Ovary (tissue), 9 donors: ENCODE measurements around the gene PROM2. TPM values are rescaled to one million over a fixed set of nuclear protein-coding genes. Genes with fewer than 3 reads are reported as not detected.

ENCODE experiments used
- DNase-seq, 5 donors: peaks; one replicate each; pipeline ENCODE4 v3.0.0-alpha.2; 2019 to 2020
- H3K27ac ChIP-seq, 2 donors: fragments of 200-600 bp; one replicate each; pipeline versions ENCODE4 v1.5.1 to v1.8.0; 2019 to 2022
- H3K27me3 ChIP-seq: fragments of 200-600 bp; one replicate; pipeline ENCODE4 v1.8.0; 2022
- H3K36me3 ChIP-seq: fragments of 200-600 bp; sonication (generic); one replicate; pipeline ENCODE4 v1.5.1; 2019
- H3K4me1 ChIP-seq: one replicate; pipeline ENCODE4 v1.8.1; 2013; ENCODE audit warnings: mild to moderate bottlenecking, moderate library complexity; ENCODE audit not compliant: insufficient read depth
- H3K4me3 ChIP-seq: fragments of 200-600 bp; sonication (generic); one replicate; pipeline ENCODE4 v1.5.1; 2017
- H3K9me3 ChIP-seq, 2 donors: fragments of 200-600 bp in 1 of 2; sonication (generic) in 1 of 2; one replicate each; pipeline versions ENCODE4 v1.5.1 to v1.8.1; 2013 to 2019; ENCODE audit warnings: mild to moderate bottlenecking in 1 of 2, moderate library complexity in 1 of 2
- EP300 ChIP-seq: sonication (generic); formaldehyde crosslinking; IDR thresholded peaks from one replicate; pipeline ENCODE4 v1.6.1; 2017; ENCODE audit warnings: antibody characterized with exemption
- POLR2A ChIP-seq: fragments of 450-650 bp; IDR thresholded peaks from one replicate; pipeline ENCODE4 v1.6.1; 2017; ENCODE audit warnings: antibody characterized with exemption, mild to moderate bottlenecking, moderate library complexity
- WGBS, 3 donors: extraction: QIAGEN DNeasy Blood & Tissue Kit in 1 of 3; methylation state at CpG; one replicate each; pipeline versions ENCODE4 v1.1.5 to v1.1.7; 2013 to 2017; 5-methylcytosine and 5-hydroxymethylcytosine counted together
- intact Hi-C, 4 donors: fragments of 100-400 bp; cut with DNase I; formaldehyde crosslinking; loops; one replicate each; pipeline versions ENCODE4 v1.11.0 to v1.15.1; 2022 to 2023
- polyA plus RNA-seq, 2 donors: library from polyadenylated mRNA; stranded (reverse); fragments of 200-250 nt in 1 of 2; fragments of 350-450 nt in 1 of 2; fragmentation: Illumina TruSeq in 1 of 2; extraction: RNeasy Lipid Tissue Mini Kit (QIAGEN cat#74804) in 1 of 2; gene quantifications; one replicate each; pipeline ENCODE4 v1.2.3, GENCODE V29; 2013 to 2014
- total RNA-seq, 7 donors: library from RNA; depleted of rRNA in 2 of 7; stranded (reverse); fragments of >200 nt in 2 of 7; fragmentation: NEBNext Ultra II Directional in 3 of 7; extraction: Animal tissue kit (Norgen Biotek cat#: 25700) in 3 of 7; gene quantifications; one replicate each; pipeline versions ENCODE4 v1.1.0 to v1.2.4, GENCODE V29; 2016 to 2023
- TF ChIP-seq, protein P1 (sequence below), 3 donors: fragments of 450-650 bp in 2 of 3; fragments of 200-600 bp in 1 of 3; IDR thresholded peaks; one replicate each; pipeline versions ENCODE4 v1.5.1 to v1.8.0; 2016 to 2022; ENCODE audit warnings: antibody characterized with exemption in 3 of 3, mild to moderate bottlenecking in 1 of 3
- donor health status: DM: no; HTN: no; CAD: no; lungs with moderate emphysema.
- donor health status: DM: no; HTN: no; CAD: no.
- donor health status: Bipolar disorder and iron deficiency.
- donor health status: DM: yes; HTN: yes; CAD: no.
- donor health status: DM: no; HTN: no; CAD: no.
- donor health status: DM: yes; HTN: yes; CAD: no.

Gene PROM2
- total and polyA plus RNA-seq, 9 donors = 0.37 to 5.1 (median 3.4) TPM

DNA sequence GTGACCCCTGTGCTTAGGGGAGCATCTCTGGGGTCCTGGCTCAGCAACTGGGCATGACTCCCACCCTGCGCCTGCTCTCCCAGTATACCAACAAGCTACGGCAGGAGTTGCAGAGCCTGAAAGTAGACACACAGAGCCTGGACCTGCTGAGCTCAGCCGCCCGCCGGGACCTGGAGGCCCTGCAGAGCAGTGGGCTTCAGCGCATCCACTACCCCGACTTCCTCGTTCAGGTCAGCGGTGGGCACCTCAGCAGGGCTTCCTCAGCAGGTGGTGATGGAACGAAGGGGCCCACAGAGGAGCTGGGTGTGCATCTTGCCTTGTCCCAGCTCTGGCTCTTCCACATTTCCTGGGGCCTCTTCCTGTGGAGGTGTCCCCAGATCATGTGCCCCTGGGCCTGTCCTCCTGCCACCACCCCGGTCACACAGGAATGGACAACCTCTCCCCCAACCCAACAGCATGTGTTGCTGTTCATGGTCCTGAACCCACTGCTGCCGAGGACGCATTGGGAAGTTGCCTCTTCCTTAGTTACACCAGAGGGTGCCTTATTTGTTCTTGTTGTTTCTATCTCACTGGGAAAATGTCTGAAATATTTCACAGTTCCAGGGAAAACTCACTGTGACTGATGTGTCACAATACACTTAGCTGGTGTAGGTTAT is 10.8 kb downstream of the PROM2 start:
- H3K9me3 ChIP-seq = no peaks in the 10 kb centered on the region
- no peak overlapping the region for H3K4me3 ChIP-seq
- TF ChIP-seq POLR2A (no peak), EP300 (no peak)
- TF ChIP-seq, protein P1, sequence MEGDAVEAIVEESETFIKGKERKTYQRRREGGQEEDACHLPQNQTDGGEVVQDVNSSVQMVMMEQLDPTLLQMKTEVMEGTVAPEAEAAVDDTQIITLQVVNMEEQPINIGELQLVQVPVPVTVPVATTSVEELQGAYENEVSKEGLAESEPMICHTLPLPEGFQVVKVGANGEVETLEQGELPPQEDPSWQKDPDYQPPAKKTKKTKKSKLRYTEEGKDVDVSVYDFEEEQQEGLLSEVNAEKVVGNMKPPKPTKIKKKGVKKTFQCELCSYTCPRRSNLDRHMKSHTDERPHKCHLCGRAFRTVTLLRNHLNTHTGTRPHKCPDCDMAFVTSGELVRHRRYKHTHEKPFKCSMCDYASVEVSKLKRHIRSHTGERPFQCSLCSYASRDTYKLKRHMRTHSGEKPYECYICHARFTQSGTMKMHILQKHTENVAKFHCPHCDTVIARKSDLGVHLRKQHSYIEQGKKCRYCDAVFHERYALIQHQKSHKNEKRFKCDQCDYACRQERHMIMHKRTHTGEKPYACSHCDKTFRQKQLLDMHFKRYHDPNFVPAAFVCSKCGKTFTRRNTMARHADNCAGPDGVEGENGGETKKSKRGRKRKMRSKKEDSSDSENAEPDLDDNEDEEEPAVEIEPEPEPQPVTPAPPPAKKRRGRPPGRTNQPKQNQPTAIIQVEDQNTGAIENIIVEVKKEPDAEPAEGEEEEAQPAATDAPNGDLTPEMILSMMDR (IDR thresholded peaks at IDR 0.05) = no peak
- 85 to 88% (median 87%) methylated on average over 9 to 13 of the region's 13 CpGs for WGBS, 3 donors
- no peak overlapping the region for H3K27ac ChIP-seq
- no peak for DNase-seq
- intact Hi-C loops = no loop called here
- no peaks in the 10 kb centered on the region for H3K4me1 ChIP-seq
- no peaks in the 10 kb centered on the region for H3K27me3 ChIP-seq
- no peaks in the 10 kb centered on the region for H3K36me3 ChIP-seq

DNA sequence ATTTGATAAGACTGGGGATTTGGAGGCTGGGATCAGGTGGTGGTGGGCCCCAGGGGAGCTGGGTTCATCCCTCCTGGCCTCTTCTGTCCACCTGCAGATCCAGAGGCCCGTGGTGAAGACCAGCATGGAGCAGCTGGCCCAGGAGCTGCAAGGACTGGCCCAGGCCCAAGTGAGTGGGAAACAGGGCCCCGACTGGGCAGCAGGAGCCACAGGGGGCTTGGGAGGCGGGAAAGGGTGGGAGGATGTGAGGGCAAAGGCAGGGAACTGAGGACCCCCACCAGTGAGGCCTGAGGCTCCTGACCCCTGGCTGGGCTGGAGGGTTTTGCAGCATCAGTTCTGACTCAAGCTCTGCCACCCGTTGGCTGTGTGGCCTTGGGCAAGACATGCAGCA is 11.3 kb downstream of the PROM2 start:
- H3K36me3 ChIP-seq = no peaks in the 10 kb centered on the region

DNA sequence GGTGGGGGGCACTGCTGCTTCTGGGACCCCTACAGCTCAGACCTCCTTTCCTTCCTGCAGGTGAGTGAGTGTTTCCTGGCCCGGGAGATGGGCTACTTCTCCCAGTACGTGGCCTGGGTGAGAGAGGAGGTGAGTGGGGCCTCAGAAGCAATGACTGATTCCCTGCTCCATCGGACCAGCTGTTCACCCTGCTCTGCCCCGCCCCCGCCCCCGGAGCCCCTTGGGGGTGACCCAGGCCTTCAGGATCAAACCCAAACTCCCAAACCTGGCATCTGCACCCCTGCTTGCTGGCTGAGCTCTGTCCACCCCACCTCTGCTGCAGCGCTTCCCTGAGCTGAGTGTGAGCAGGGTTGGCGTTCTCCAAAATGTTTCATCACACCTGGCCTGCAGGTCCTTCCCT is 13.1 kb downstream of the PROM2 start:
- Histone ChIP-seq H3K9me3 (no peaks in the 10 kb centered on the region), H3K27ac (no peak overlapping the region), H3K4me3 (no peak overlapping the region), H3K36me3 (no peaks in the 10 kb centered on the region), H3K4me1 (no peaks in the 10 kb centered on the region), H3K27me3 (no peaks in the 10 kb centered on the region)
- no peak for DNase-seq
- TF ChIP-seq POLR2A (no peak), EP300 (no peak)
- TF ChIP-seq, protein P1 (IDR thresholded peaks at IDR 0.05) = no peak
- WGBS, 3 donors = 78 to 80% (median 79%) methylated on average over 8 of the region's 8 CpGs
- intact Hi-C loops = no loop called here

More for the DNA sequence above, 11.3 kb downstream of the PROM2 start:
- no peak for TF ChIP-seq EP300
- TF ChIP-seq, protein P1 (IDR thresholded peaks at IDR 0.05) = no peak
- no peak for TF ChIP-seq POLR2A
- DNase-seq = no peak
- Histone ChIP-seq H3K9me3 (no peaks in the 10 kb centered on the region), H3K4me3 (no peak overlapping the region), H3K4me1 (no peaks in the 10 kb centered on the region), H3K27ac (no peak overlapping the region), H3K27me3 (no peaks in the 10 kb centered on the region)
- 55 to 58% (median 57%) methylated on average over 4 of the region's 4 CpGs for WGBS, 3 donors
- intact Hi-C loops = no loop called here

DNA sequence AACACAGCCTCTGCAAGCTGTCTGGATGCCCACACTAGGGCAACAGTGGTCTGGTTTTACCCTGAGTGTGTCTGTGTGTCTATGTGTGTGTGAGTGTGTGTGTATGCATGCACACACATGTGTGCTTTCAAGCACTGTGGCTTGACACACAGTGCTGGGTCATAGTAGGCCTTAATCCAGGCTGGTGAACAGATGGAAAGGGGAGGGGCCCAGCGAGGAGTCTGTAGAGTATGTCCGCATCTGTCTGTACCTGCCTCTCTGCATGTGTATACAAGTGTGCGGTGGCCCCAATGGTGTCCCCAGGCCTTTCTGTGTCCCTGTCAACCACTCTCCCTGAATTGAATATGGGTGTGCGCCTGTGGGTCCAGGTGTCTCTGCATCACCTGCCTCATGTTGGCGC is 13.6 kb downstream of the PROM2 start:
- Histone ChIP-seq H3K27me3 (no peaks in the 10 kb centered on the region), H3K9me3 (no peaks in the 10 kb centered on the region), H3K36me3 (no peaks in the 10 kb centered on the region), H3K4me1 (no peaks in the 10 kb centered on the region), H3K27ac (no peak overlapping the region), H3K4me3 (no peak overlapping the region)
- TF ChIP-seq, protein P1 (IDR thresholded peaks at IDR 0.05) = no peak
- no peak for TF ChIP-seq EP300
- TF ChIP-seq POLR2A = no peak
- WGBS, 3 donors = 94 to 100% (median 99%) methylated on average over 5 of the region's 5 CpGs
- no peak for DNase-seq
- intact Hi-C loops = no loop called here
